Endothelial cell of umbilical vein (primary cell): ENCODE measurements around the gene RIPK4. TPM values are rescaled to one million over a fixed set of nuclear protein-coding genes. Genes with fewer than 3 reads are reported as not detected.

ENCODE experiments used
- BruUV-seq: library from RNA; stranded (reverse); fragments of 400-500 nt; replicated peaks from 2 replicates; lab custom pipeline; 2021; lab: Mats Ljungman, UMichigan
- CTCF ChIA-PET: fragments of 300-600, 350-600 bp; sonication (Branson Sonifier 250); formaldehyde crosslinking; loops from one replicate; lab custom pipeline; 2021; ENCODE audit warnings: antibody characterized with exemption, inconsistent platforms; lab: Charles Lee
- POLR2A ChIA-PET: fragments of 300-600, 350-600 bp; sonication (Branson Sonifier 250); formaldehyde crosslinking; loops from one replicate; lab custom pipeline; 2021; ENCODE audit warnings: antibody characterized with exemption, inconsistent platforms; lab: Charles Lee
- DNase-seq: peaks from one replicate; pipeline ENCODE4 v3.0.0-alpha.2; 2011; ENCODE audit warnings: low read depth, low spot score
- FAIRE-seq: peaks from 2 replicates; lab custom pipeline; 2011; peaks lifted over from hg19 to GRCh38; lab: Jason Lieb, UNC
- H2AFZ ChIP-seq: 2 replicates; pipeline ENCODE4 v1.6.0; 2012; ENCODE audit warnings: low read depth, low read length, control low read depth, inconsistent platforms
- H3K27ac ChIP-seq: 2 replicates; pipeline ENCODE4 v1.5.1; 2011; ENCODE audit warnings: low read depth, mild to moderate bottlenecking, control low read depth, low read length, moderate library complexity; ENCODE audit not compliant: insufficient read depth
- H3K27me3 ChIP-seq, 2 experiments: 2 replicates each; pipeline versions ENCODE4 v1.6.0 to v1.6.1; 2011; ENCODE audit warnings: low read length in 2 of 2, mixed read lengths in 1 of 2; ENCODE audit not compliant: control insufficient read depth in 2 of 2, insufficient read depth in 2 of 2
- H3K36me3 ChIP-seq, 2 experiments: 2 replicates in 1 of 2; 3 replicates in 1 of 2; pipeline ENCODE4 v1.5.1; 2011; ENCODE audit warnings: low read length in 2 of 2, mild to moderate bottlenecking in 1 of 2, moderate library complexity in 1 of 2; ENCODE audit not compliant: control insufficient read depth in 2 of 2, insufficient read depth in 2 of 2; ENCODE audit errors: extremely low read depth in 1 of 2
- H3K4me1 ChIP-seq: 3 replicates; pipeline ENCODE4 v1.5.1; 2011; ENCODE audit warnings: mild to moderate bottlenecking, low read length; ENCODE audit not compliant: control insufficient read depth, insufficient read depth; ENCODE audit errors: extremely low read depth
- H3K4me2 ChIP-seq: 2 replicates; pipeline ENCODE4 v1.6.1; 2011; ENCODE audit warnings: low read length, control low read depth, mixed read lengths; ENCODE audit not compliant: insufficient read depth
- H3K4me3 ChIP-seq, 3 experiments: fragments of 200-600 bp in 1 of 3; sonication (generic), shearing (Covaris generic) in 1 of 3; replicated peaks in 1 of 3; 2 replicates each; pipeline ENCODE4 v1.5.1; 2011 to 2016; ENCODE audit warnings: control low read depth in 3 of 3, low read length in 3 of 3, mild to moderate bottlenecking in 2 of 3, inconsistent platforms in 1 of 3, low read depth in 1 of 3, moderate library complexity in 1 of 3; ENCODE audit not compliant: insufficient read depth in 1 of 3
- H3K79me2 ChIP-seq: 2 replicates; pipeline ENCODE4 v1.6.0; 2012; ENCODE audit warnings: low read length, inconsistent platforms; ENCODE audit not compliant: control insufficient read depth, insufficient read depth
- H3K9ac ChIP-seq: replicated peaks from 2 replicates; pipeline ENCODE3; 2011; ENCODE audit warnings: low read length, control low read depth; ENCODE audit not compliant: insufficient read depth; ENCODE audit errors: extremely low read depth
- H3K9me1 ChIP-seq: replicated peaks from 3 replicates; pipeline ENCODE4 v1.6.0; 2011; ENCODE audit warnings: mild to moderate bottlenecking, low read length; ENCODE audit not compliant: control insufficient read depth, insufficient read depth; ENCODE audit errors: extremely low read depth
- H3K9me3 ChIP-seq: replicated peaks from 2 replicates; pipeline ENCODE4 v1.5.1; 2012; ENCODE audit warnings: low read length, inconsistent platforms; ENCODE audit not compliant: control insufficient read depth, insufficient read depth
- H4K20me1 ChIP-seq: replicated peaks from 2 replicates; pipeline ENCODE3; 2011; ENCODE audit warnings: mild to moderate bottlenecking, low read length; ENCODE audit not compliant: control insufficient read depth, insufficient read depth; ENCODE audit errors: extremely low read depth
- CTCF ChIP-seq, 2 donors: IDR thresholded peaks; 1 replicate in 1 of 2; 2 replicates in 1 of 2; pipeline ENCODE4 v1.5.1; 2011; ENCODE audit warnings: low read length in 2 of 2, mild to moderate bottlenecking in 2 of 2, moderate library complexity in 2 of 2, control low read depth in 1 of 2, inconsistent platforms in 1 of 2, low read depth in 1 of 2; ENCODE audit not compliant: insufficient read depth in 1 of 2; ENCODE audit errors: extremely low read depth in 1 of 2
- EZH2 ChIP-seq: IDR thresholded peaks from 2 replicates; pipeline ENCODE4 v1.6.1; 2012; ENCODE audit warnings: borderline replicate concordance, low read depth, mild to moderate bottlenecking, moderate library complexity, low read length, inconsistent platforms; ENCODE audit not compliant: severe bottlenecking
- FOS ChIP-seq: IDR thresholded peaks from 2 replicates; pipeline ENCODE4 v1.6.1; 2011; ENCODE audit warnings: mild to moderate bottlenecking, low read length, moderate library complexity, borderline replicate concordance; ENCODE audit not compliant: insufficient read depth
- GATA2 ChIP-seq: IDR thresholded peaks from 2 replicates; pipeline ENCODE4 v1.7.0; 2011; ENCODE audit warnings: low read depth, mild to moderate bottlenecking, moderate library complexity, mixed read lengths, low read length; ENCODE audit not compliant: insufficient read length, insufficient read depth
- JUN ChIP-seq: IDR thresholded peaks from 2 replicates; pipeline ENCODE4 v1.6.1; 2011; ENCODE audit warnings: borderline replicate concordance, low read depth; ENCODE audit not compliant: insufficient read length, insufficient read depth
- MAX ChIP-seq: IDR thresholded peaks from 2 replicates; pipeline ENCODE4 v1.6.1; 2011; ENCODE audit not compliant: insufficient read depth, insufficient read length
- MYC ChIP-seq: IDR thresholded peaks from one replicate; pipeline ENCODE4 v1.6.1; 2011; ENCODE audit warnings: mild to moderate bottlenecking, low read depth, low read length
- POLR2A ChIP-seq: IDR thresholded peaks from 2 replicates; pipeline ENCODE4 v1.6.1; 2012; ENCODE audit warnings: low read depth, mild to moderate bottlenecking, control low read depth, low read length
- POLR2AphosphoS5 ChIP-seq: IDR thresholded peaks from 2 replicates; pipeline ENCODE4 v1.6.1; 2012; ENCODE audit warnings: low read depth, mild to moderate bottlenecking, control low read depth, low read length, moderate library complexity; ENCODE audit not compliant: insufficient read depth
- dilution Hi-C: fragments of 300-500 bp; cut with MboI; formaldehyde crosslinking; loops from one replicate; pipeline ENCODE4 v1.15.0; 2019; ENCODE audit warnings: low sequenced_read_pairs; ENCODE audit not compliant: extremely low pct_ligation_motif_present
- intact Hi-C: fragments of 100-400 bp; cut with micrococcal nuclease; formaldehyde crosslinking; loops from one replicate; pipeline ENCODE4 v1.10.0; 2022
- polyA plus RNA-seq, 4 experiments: library from polyadenylated mRNA; depleted of rRNA in 3 of 4; stranded (reverse) in 3 of 4; unstranded in 1 of 4; fragments of >200 nt; gene quantifications; 2 replicates each; pipeline versions ENCODE4 v1.2.1 to v1.2.3, GENCODE V29; 2011 to 2012; ENCODE audit warnings: missing spikeins in 1 of 4
- total RNA-seq: library from RNA; stranded (reverse); gene quantifications from 2 replicates; pipeline ENCODE4 v1.2.3, GENCODE V29; 2021

The RIPK4 gene
- total and polyA plus RNA-seq, 2 donors (not counting 3 experiments of a cell fraction or from before 2014, with no cell fraction given): not detected

GRCh38 chr21:41795726-41796125, 28.9 kb upstream of the RIPK4 start:
- Histone ChIP-seq H2AFZ (no peak overlapping the region), H3K9me1 (no peaks in the 10 kb centered on the region), H3K4me2 (no peak overlapping the region), H3K36me3 (no peaks in the 10 kb centered on the region), H3K9me3 (no peaks in the 10 kb centered on the region), H3K27ac (no peak overlapping the region), H4K20me1 (no peaks in the 10 kb centered on the region), H3K27me3 (no peaks in the 10 kb centered on the region), H3K79me2 (no peaks in the 10 kb centered on the region), H3K9ac (no peak overlapping the region), H3K4me1 (no peaks in the 10 kb centered on the region), H3K4me3 (no peak overlapping the region)
- no peak for TF ChIP-seq POLR2AphosphoS5
- TF ChIP-seq MAX: no peak
- no TSS peak for BruUV-seq
- dilution Hi-C loops (no loop called here), intact Hi-C loops (no loop called here)
- DNase-seq (no peak), FAIRE-seq (no peak)
- CTCF ChIA-PET: interaction anchor here (0.9 kb wide), 1 partner anchor 16 kb away, joined by 3 read pairs; no protein-coding TSS in a partner anchor
- POLR2A ChIA-PET: no interaction called here

GRCh38 chr21:41794600-41794999, 27.7 kb upstream of the RIPK4 start:
- Histone ChIP-seq H3K79me2 (no peaks in the 10 kb centered on the region), H3K9ac (no peak overlapping the region), H3K4me2 (no peak overlapping the region), H2AFZ (no peak overlapping the region), H3K4me1 (no peaks in the 10 kb centered on the region), H3K27ac (no peak overlapping the region), H4K20me1 (no peaks in the 10 kb centered on the region), H3K4me3 (no peak overlapping the region), H3K9me1 (no peaks in the 10 kb centered on the region), H3K27me3 (no peaks in the 10 kb centered on the region), H3K36me3 (no peaks in the 10 kb centered on the region), H3K9me3 (no peaks in the 10 kb centered on the region)
- FAIRE-seq: no peak
- intact Hi-C loops (no loop called here), dilution Hi-C loops (no loop called here)
- DNase-seq: no peak
- CTCF ChIA-PET: interaction anchor here (2.0 kb wide), 1 partner anchor 22 kb away, joined by 7 read pairs; no protein-coding TSS in a partner anchor
- POLR2A ChIA-PET: no interaction called here
- BruUV-seq: no TSS peak
- TF ChIP-seq CTCF (IDR thresholded peaks at IDR 0.05; ENCODE audit: extremely low read depth in 1 of 2, insufficient read depth in 1 of 2, low read depth in 1 of 2, low read length in 2 of 2) (no peak), GATA2 (no peak), POLR2AphosphoS5 (no peak), FOS (no peak), MAX (no peak), JUN (no peak), MYC (no peak), EZH2 (no peak), POLR2A (no peak)
